NCI-H2196 treated with DMSO at 0.1 percent for 48 hours (cell line): ENCODE results near the gene CTAGE8.
"Not testable (repeated sequence)": the region's sequence is repeated elsewhere in the genome, so short reads cannot be mapped to it uniquely, and the experiment has no call there.

Experiments
- DNase-seq: peaks from one replicate; lab custom pipeline; 2025; ENCODE audit not compliant: unreplicated experiment; lab: John Stamatoyannopoulos, UW

Gene CTAGE8, protein sequence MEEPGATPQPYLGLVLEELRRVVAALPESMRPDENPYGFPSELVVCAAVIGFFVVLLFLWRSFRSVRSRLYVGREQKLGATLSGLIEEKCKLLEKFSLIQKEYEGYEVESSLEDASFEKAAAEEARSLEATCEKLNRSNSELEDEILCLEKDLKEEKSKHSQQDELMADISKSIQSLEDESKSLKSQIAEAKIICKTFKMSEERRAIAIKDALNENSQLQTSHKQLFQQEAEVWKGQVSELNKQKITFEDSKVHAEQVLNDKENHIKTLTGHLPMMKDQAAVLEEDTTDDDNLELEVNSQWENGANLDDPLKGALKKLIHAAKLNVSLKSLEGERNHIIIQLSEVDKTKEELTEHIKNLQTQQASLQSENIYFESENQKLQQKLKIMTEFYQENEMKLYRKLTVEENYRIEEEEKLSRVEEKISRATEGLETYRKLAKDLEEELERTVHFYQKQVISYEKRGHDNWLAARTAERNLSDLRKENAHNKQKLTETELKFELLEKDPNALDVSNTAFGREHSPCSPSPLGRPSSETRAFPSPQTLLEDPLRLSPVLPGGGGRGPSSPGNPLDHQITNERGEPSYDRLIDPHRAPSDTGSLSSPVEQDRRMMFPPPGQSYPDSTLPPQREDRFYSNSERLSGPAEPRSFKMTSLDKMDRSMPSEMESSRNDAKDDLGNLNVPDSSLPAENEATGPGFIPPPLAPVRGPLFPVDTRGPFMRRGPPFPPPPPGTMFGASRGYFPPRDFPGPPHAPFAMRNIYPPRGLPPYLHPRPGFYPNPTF

GRCh38 chr7:144269188-144269587 lies at the start of gene CTAGE8:
Gene CTAGE8 (minus strand): TSS chr7:144269288. CDS start chr7:144269250, 38 bp downstream.
- not testable (repeated sequence) for DNase-seq

- not testable (repeated sequence) for DNase-seq
Measured at GRCh38 chr7:144317537-144317936, 48.4 kb upstream of the CTAGE8 start.

GRCh38 chr7:144311872-144312469 lies 42.9 kb upstream of the CTAGE8 start, which contains the start of gene OR2A1:
Gene OR2A1 (plus strand): TSS chr7:144312419. CDS start chr7:144318125, 5,706 bp downstream.
- not testable (repeated sequence) for DNase-seq

- DNase-seq, result not testable (repeated sequence)
Measured at GRCh38 chr7:144311218-144311617, 42.1 kb upstream of the CTAGE8 start.

DNA sequence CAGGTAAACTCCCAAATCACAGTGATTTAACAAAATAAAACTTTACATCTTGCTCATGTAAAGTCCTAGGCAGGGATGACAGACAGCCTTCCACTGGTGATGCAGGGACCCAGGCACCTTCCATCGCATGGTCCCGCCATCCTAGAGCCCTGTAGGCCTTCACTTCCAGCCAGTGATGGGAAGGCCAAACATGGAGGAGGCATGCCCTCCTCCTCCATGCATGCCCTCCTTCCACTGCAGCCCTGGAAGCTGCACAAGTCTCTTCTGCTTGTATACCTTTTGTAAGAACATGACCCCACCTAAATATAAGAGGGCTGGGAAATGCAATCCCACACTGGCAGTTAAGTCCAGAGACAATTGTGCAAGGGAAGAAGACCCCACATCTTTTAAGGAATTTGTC lies 40.6 kb upstream of the CTAGE8 start:
- DNase-seq, result not testable (repeated sequence)

- DNase-seq, result not testable (repeated sequence)
Measured at GRCh38 chr7:144305156-144305555, 36.1 kb upstream of the CTAGE8 start.

DNA sequence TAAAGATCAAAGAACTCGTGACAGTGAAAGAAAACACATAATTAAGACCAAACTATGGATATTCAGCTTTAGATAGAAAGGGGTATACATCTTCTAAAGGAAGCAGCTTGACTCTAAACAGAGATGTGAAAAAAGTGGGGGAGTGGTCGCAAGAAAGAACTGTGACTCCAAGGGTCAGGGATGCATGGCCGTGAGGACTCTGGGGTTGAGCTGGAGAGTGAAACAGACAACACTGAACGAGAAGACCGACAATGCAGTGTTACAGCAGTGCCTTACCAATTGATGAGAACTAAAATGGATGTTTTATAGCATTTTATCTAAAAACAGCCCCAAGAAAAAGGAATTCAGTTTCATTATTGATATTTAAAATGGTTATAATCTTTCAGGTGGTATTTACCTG lies 34.5 kb upstream of the CTAGE8 start:
- not testable (repeated sequence) for DNase-seq

DNA sequence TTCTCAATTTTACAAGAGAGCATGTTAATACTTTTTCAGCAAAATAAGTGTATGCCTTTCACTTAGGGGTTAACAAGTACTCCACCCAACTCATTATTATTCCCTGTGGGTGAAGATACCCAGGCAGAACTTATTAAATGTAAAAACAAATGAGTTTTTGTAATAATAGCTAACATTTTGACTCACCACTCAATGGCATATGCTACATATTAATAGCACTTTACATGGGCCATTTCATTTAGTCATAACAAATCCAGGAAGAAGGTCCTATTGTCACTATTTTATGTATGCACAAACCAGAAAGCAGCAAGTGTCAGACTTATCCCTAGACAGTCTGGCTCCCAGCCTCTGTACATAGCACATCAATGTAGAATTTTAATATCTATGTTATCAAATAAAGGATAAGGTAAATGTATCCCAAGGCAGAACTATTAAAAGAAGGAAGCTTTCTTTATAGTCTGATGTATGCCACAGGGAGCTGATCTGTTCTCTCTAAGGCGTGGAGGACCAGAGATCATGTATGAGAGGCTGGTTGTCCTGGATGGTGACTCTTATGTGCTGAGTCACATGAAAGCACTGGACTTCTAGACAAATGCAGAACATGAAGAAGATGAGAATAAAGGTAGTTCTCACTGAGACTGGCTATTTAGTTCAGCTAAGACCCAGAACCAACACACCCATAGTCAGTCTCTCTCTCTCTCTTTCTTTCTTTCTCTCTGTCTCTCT lies 33.7 kb upstream of the CTAGE8 start:
- DNase-seq, result not testable (repeated sequence)

DNA sequence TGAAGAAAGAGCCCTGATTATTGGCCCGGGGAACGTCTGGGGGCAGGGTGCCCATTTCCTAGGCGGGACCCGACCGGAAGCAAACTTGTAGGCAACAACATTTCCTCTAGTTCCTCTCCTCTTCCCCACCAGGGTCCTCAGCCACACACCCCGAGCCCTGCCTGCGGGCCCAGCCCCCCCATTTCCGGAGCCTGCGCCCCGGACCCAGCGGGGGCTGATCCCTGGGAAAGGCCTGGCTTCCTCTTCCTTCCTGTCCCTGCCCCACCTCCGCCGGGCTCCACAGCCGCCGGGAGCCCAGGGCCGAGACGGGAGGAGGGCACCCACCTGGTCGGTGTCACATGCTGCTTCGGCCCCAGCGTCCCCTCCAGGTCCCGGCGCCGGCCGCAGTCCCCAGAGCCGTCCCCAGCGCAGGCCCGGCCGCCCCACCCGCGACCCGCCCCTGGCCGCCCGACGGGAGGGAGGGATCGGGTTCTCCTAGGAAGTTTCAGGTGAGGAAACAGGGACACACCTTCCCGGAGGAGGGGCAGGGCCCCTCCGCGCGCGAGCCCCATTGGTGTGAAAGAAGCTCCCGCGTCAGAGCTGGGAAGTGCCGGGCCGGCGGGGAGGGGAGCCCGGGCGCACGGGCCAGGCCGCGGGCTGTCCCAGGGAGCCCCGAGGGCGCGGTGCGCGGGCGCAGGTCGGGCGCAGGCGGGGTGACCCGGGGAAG lies 24.9 kb upstream of the CTAGE8 start:
- DNase-seq, result not testable (repeated sequence)

DNA sequence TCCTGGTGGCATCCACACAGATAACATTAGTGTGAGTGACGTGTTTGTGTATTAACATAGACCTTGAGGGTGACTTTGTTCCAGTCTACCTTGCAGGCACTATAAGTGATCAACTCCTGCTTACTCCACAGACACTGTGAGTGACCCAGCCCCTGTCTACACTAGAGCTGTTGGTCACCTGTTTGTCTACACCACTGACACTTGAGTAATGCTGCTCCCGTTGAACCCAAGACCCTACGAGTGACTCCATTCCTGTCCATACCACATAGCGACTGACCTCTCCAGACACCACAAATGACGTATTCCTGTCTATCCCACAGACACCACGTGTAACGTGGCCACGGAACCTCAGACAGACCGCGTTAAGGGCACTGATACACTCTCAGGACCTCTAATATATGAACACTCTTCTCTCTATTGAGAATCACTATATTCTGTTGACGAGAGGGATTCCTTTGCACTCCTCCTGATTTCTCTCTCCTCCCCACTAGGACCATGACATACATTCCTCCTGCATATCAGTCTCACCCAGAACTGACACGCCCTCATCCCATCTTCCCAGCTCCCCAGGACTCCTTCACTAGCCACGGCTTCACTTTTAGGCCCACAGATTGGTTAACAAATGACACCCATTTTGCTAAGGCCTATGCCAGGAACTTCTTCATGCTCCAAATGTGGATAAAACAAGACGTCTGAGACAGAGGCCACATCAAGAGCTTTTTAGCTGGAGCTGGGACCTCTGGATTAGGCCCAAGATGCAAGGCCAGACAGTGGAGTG lies 23.5 kb upstream of the CTAGE8 start:
- not testable (repeated sequence) for DNase-seq

DNA sequence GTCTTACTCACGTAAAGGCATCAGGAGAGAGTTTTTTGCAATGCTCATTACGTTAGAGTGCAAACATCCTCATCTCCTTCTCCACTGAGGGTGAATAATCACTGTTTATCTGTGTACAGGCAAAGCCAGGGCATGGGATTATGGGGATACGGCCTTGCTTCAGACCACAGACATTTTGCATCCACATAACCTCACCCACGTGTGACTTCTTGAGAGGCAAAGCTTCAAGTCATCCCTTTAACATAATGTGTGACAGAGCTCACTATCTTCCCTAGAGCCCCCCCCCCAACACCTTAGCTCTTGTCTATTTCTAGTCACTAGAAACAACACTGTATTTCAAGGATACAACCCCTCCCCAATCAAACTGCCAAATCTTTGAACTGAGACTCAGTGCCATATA lies 22.5 kb upstream of the CTAGE8 start:
- DNase-seq, result not testable (repeated sequence)

- DNase-seq, result not testable (repeated sequence)
Measured at GRCh38 chr7:144287171-144287784, 18.2 kb upstream of the CTAGE8 start.

DNA sequence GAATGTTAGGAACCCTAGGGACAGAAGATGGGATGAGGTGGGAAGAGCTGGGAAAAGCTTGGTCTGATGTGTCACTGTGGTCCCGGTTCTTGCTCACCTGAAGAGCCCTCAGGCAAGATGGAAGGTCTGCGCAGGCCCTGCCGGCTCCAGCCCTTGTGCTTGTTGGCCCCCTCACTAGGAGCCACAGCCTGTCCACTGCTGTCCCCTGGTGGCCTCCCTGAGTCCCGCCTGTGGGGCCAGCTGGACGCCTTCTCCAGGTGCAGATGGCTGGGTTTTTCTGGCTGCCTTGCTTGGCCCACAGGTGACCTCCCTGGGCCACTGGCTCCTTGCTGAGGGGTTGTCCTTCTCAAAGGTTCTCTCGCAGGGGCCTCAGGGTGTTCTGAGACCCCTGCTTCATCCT lies 14.6 kb upstream of the CTAGE8 start:
- not testable (repeated sequence) for DNase-seq

DNA sequence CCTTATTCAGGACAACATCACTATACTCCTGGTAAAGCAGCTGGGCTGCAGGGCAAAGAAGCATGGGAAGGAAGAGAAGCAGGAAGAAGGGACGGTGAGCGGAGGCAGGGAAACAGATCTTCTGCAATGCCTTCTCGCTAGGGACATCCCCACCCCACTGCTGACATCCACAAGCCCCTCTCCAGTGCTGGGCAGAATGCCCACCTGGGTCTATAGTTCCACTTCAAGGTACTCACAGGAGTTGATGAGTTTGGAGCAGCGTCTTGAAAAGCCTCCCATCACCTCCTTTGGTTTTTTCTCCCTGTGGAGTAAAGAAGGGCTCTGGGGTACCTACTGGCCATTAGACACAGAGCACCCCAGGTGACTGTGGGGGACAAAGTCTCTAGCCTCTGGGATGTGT lies 13.4 kb upstream of the CTAGE8 start:
- DNase-seq, result not testable (repeated sequence)

DNA sequence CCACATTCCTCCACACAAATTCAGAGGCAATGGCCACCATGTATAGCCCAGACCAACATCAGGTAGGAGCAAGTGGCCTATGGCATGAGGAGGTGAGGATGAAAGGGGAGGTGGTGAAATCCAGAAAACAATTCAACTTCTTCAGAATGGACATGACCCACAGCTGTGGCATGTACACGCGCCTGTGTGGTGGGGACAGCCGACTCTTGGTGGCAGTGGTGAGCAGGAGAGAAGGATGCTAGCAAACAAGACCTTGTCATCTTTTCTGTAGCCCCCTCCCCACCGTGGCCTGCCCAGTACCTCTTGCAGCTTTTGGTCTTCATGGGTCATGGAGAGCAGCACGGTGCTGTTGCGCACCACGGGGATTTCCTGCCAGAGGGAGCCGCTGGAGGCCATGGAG lies 12.9 kb upstream of the CTAGE8 start:
- not testable (repeated sequence) for DNase-seq

- DNase-seq, result not testable (repeated sequence)
Measured at GRCh38 chr7:144280010-144280409, 10.9 kb upstream of the CTAGE8 start.

GRCh38 chr7:144275281-144275680 lies 6.2 kb upstream of the CTAGE8 start:
- not testable (repeated sequence) for DNase-seq

GRCh38 chr7:144264692-144265091 lies 4.4 kb downstream of the CTAGE8 start, which contains the start of gene OR2A7:
Gene OR2A7 (minus strand): TSS chr7:144264792. CDS start chr7:144259628, 5,164 bp downstream.
- DNase-seq, result not testable (repeated sequence)

DNA sequence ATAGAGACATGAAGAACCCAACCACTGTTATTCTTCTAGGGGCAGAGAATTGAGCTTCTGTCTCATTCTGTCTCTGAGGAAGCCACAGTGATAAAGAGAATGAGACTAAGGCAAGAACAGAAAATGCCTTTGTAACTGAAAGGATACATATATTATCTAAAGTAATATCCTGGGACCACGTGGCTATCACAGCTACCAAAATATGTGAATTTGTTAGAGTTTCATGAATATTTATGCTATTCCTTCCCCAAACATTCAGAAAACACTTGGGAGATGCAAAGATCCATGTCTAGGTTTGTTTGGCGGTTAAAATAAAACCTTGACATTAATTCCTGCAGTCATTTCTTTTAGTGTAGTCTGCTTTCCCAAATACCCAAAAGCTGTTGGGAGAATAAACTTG lies 7.0 kb downstream of the CTAGE8 start:
- not testable (repeated sequence) for DNase-seq
